Spleen (tissue), 11 donors: ENCODE results near the gene GRIA1. TPM values are rescaled to one million over a fixed set of nuclear protein-coding genes. Genes with fewer than 3 reads are reported as not detected.

Experiments
- DNase-seq: peaks from one replicate; pipeline ENCODE4 v3.0.0-alpha.2; 2020
- H3K27ac ChIP-seq, 8 donors: fragments of 200-600 bp; sonication (generic) in 7 of 8; 1 replicate in 4 of 8; 2 replicates in 4 of 8; pipeline versions ENCODE4 v1.5.0 to v1.8.0; 2016 to 2021; ENCODE audit warnings: inconsistent platforms in 4 of 8, mild to moderate bottlenecking in 4 of 8, moderate library complexity in 1 of 8
- H3K27me3 ChIP-seq, 7 donors: fragments of 200-600 bp; sonication (generic) in 6 of 7; replicated peaks in 1 of 7; 1 replicate in 4 of 7; 2 replicates in 3 of 7; pipeline versions ENCODE4 v1.5.0 to v1.8.0; 2016 to 2021; ENCODE audit warnings: inconsistent platforms in 3 of 7, mild to moderate bottlenecking in 1 of 7
- H3K36me3 ChIP-seq, 6 donors: fragments of 200-600 bp; sonication (generic) in 5 of 6; 1 replicate in 4 of 6; 2 replicates in 2 of 6; pipeline versions ENCODE4 v1.5.0 to v1.8.0; 2016 to 2021; ENCODE audit warnings: inconsistent platforms in 2 of 6
- H3K4me1 ChIP-seq, 6 donors: fragments of 200-600 bp; sonication (generic) in 5 of 6; 1 replicate in 3 of 6; 2 replicates in 3 of 6; pipeline versions ENCODE4 v1.5.0 to v1.8.0; 2016 to 2021; ENCODE audit warnings: inconsistent platforms in 3 of 6
- H3K4me3 ChIP-seq, 8 donors: fragments of 200-600 bp; sonication (generic) in 7 of 8; 1 replicate in 4 of 8; 2 replicates in 4 of 8; pipeline versions ENCODE4 v1.5.0 to v1.8.0; 2016 to 2021; ENCODE audit warnings: inconsistent platforms in 4 of 8, mild to moderate bottlenecking in 4 of 8, moderate library complexity in 2 of 8
- H3K9me3 ChIP-seq, 8 donors: fragments of 200-600 bp; sonication (generic) in 7 of 8; 1 replicate in 4 of 8; 2 replicates in 4 of 8; pipeline versions ENCODE4 v1.5.0 to v1.8.0; 2016 to 2021; ENCODE audit warnings: inconsistent platforms in 4 of 8
- POLR2A ChIP-seq, 3 donors: fragments of 450-650 bp; IDR thresholded peaks; one replicate each; pipeline ENCODE4 v1.5.1; 2017; ENCODE audit warnings: antibody characterized with exemption in 3 of 3, mild to moderate bottlenecking in 1 of 3
- POLR2AphosphoS5 ChIP-seq, 3 donors: sonication (generic); formaldehyde crosslinking; IDR thresholded peaks; one replicate each; pipeline ENCODE4 v1.5.1; 2017; ENCODE audit warnings: antibody characterized with exemption in 3 of 3
- WGBS, 5 donors: extraction: QIAGEN DNeasy Blood & Tissue Kit in 3 of 5; methylation state at CpG; one replicate each; pipeline versions ENCODE4 v1.1.5 to v1.1.7; 2013 to 2018; 5-methylcytosine and 5-hydroxymethylcytosine counted together
- intact Hi-C: fragments of 100-400 bp; cut with DNase I; formaldehyde crosslinking; loops from one replicate; pipeline ENCODE4 v1.15.0; 2023; ENCODE audit warnings: low total_unique reads
- polyA plus RNA-seq, 3 donors: library from polyadenylated mRNA; stranded (reverse); fragments of 200-250 nt; gene quantifications; one replicate each; pipeline ENCODE4 v1.2.1, GENCODE V29; 2013
- total RNA-seq, 7 donors: library from RNA; depleted of rRNA in 3 of 7; stranded (reverse); fragments of >200 nt in 3 of 7; fragmentation: NEBNext Ultra II Directional in 4 of 7; extraction: Animal tissue kit (Norgen Biotek cat#: 25700) in 4 of 7; gene quantifications; one replicate each; pipeline versions ENCODE4 v1.1.0 to v1.2.1, GENCODE V29; 2016 to 2021
- TF ChIP-seq, protein P1 (sequence below), 11 experiments: fragments of 200-600 bp in 7 of 11; fragments of 450-650 bp in 4 of 11; sonication (generic) in 4 of 11; IDR thresholded peaks in 8 of 11; conservative IDR thresholded peaks in 3 of 11; 1 replicate in 7 of 11; 2 replicates in 4 of 11; pipeline versions ENCODE4 v1.4.0 to v1.8.0; 2016 to 2021; ENCODE audit warnings: antibody characterized with exemption in 11 of 11, inconsistent platforms in 4 of 11, mild to moderate bottlenecking in 1 of 11
- donor health status: healthy with polysubstance abuse.
- donor health status: DM: no; HTN: no; CAD: no; lungs with moderate emphysema.
- donor health status: DM: no; HTN: no; CAD: no.
- donor health status: Bipolar disorder and iron deficiency.
- donor health status: healthy.
- donor health status: DM: no; HTN: no; CAD: no.
- donor health status: DM: yes; HTN: yes; CAD: no.

GRIA1 gene
- total and polyA plus RNA-seq, 10 donors, result 0.02 to 0.19 (median 0.09) TPM; not detected in 6

- DNase-seq, result no peak
- intact Hi-C loops, result no loop called here
- WGBS, 5 donors, result 60 to 70% (median 66%) methylated on average over 2 of the region's 2 CpGs
- H3K27me3 ChIP-seq, result no peaks in the 10 kb centered on the region
- H3K36me3 ChIP-seq, result no peaks in the 10 kb centered on the region
- H3K9me3 ChIP-seq, result peaks cover 0 to 5% (median 0%) of the 10 kb centered on the region in 8 donors
- TF ChIP-seq, protein P1, sequence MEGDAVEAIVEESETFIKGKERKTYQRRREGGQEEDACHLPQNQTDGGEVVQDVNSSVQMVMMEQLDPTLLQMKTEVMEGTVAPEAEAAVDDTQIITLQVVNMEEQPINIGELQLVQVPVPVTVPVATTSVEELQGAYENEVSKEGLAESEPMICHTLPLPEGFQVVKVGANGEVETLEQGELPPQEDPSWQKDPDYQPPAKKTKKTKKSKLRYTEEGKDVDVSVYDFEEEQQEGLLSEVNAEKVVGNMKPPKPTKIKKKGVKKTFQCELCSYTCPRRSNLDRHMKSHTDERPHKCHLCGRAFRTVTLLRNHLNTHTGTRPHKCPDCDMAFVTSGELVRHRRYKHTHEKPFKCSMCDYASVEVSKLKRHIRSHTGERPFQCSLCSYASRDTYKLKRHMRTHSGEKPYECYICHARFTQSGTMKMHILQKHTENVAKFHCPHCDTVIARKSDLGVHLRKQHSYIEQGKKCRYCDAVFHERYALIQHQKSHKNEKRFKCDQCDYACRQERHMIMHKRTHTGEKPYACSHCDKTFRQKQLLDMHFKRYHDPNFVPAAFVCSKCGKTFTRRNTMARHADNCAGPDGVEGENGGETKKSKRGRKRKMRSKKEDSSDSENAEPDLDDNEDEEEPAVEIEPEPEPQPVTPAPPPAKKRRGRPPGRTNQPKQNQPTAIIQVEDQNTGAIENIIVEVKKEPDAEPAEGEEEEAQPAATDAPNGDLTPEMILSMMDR (IDR thresholded peaks at IDR 0.05 in 8 of 11, conservative IDR thresholded peaks at IDR 0.05 in 3 of 11), result no peak
- TF ChIP-seq POLR2A (IDR thresholded peaks at IDR 0.05) (no peak), POLR2AphosphoS5 (IDR thresholded peaks at IDR 0.05) (no peak)
- H3K27ac ChIP-seq, result no peak overlapping the region
- no peaks in the 10 kb centered on the region for H3K4me1 ChIP-seq
- H3K4me3 ChIP-seq, result no peak overlapping the region
Measured at GRCh38 chr5:153660919-153661318, 170.4 kb downstream of the GRIA1 start.

GRCh38 chr5:153661897-153662296 is 171.4 kb downstream of the GRIA1 start:
- no peak overlapping the region for H3K27ac ChIP-seq
- no peaks in the 10 kb centered on the region for H3K27me3 ChIP-seq
- no peak for DNase-seq
- intact Hi-C loops, result no loop called here
- H3K4me1 ChIP-seq, result no peaks in the 10 kb centered on the region
- H3K36me3 ChIP-seq, result no peaks in the 10 kb centered on the region
- H3K9me3 ChIP-seq, result peaks cover 0 to 5% (median 0%) of the 10 kb centered on the region in 8 donors
- H3K4me3 ChIP-seq, result no peak overlapping the region
- 65 to 88% (median 80%) methylated on average over 2 of the region's 2 CpGs for WGBS, 5 donors
- TF ChIP-seq POLR2A (IDR thresholded peaks at IDR 0.05), result no peak
- no peak for TF ChIP-seq POLR2AphosphoS5 (IDR thresholded peaks at IDR 0.05)
- TF ChIP-seq, protein P1 (IDR thresholded peaks at IDR 0.05 in 8 of 11, conservative IDR thresholded peaks at IDR 0.05 in 3 of 11), result no peak

- 85 to 100% (median 90%) methylated on average over 1 of the region's 1 CpG for WGBS, 5 donors
- DNase-seq, result no peak
- intact Hi-C loops, result no loop called here
Measured at GRCh38 chr5:153670101-153670500, 179.6 kb downstream of the GRIA1 start.

GRCh38 chr5:153671653-153672346 is 181.3 kb downstream of the GRIA1 start:
- no peaks in the 10 kb centered on the region for H3K36me3 ChIP-seq
- H3K4me3 ChIP-seq, result no peak overlapping the region
- no peak for DNase-seq
- peak overlapping the region in 1 of 8 donors; percentile 41 for H3K27ac ChIP-seq
- no peaks in the 10 kb centered on the region for H3K4me1 ChIP-seq
- H3K27me3 ChIP-seq, result peaks cover 0 to 15% (median 0%) of the 10 kb centered on the region in 7 donors
- 70 to 96% (median 77%) methylated on average over 2 of the region's 2 CpGs for WGBS, 5 donors
- TF ChIP-seq POLR2A (IDR thresholded peaks at IDR 0.05) (no peak), POLR2AphosphoS5 (IDR thresholded peaks at IDR 0.05) (no peak)
- TF ChIP-seq, protein P1 (IDR thresholded peaks at IDR 0.05 in 8 of 11, conservative IDR thresholded peaks at IDR 0.05 in 3 of 11), result no peak
- peaks cover 0 to 5% (median 0%) of the 10 kb centered on the region in 8 donors for H3K9me3 ChIP-seq
- intact Hi-C loops, result no loop called here

More at GRCh38 chr5:153670101-153670500, 179.6 kb downstream of the GRIA1 start:
- Histone ChIP-seq H3K4me3 (no peak overlapping the region), H3K27ac (no peak overlapping the region), H3K27me3 (peaks cover 0 to 15% (median 0%) of the 10 kb centered on the region in 7 donors), H3K36me3 (no peaks in the 10 kb centered on the region), H3K4me1 (no peaks in the 10 kb centered on the region), H3K9me3 (peaks cover 0 to 5% (median 0%) of the 10 kb centered on the region in 8 donors)
- TF ChIP-seq POLR2A (IDR thresholded peaks at IDR 0.05), result no peak
- no peak for TF ChIP-seq POLR2AphosphoS5 (IDR thresholded peaks at IDR 0.05)
- TF ChIP-seq, protein P1 (IDR thresholded peaks at IDR 0.05 in 8 of 11, conservative IDR thresholded peaks at IDR 0.05 in 3 of 11), result no peak
